ENCODE results near the gene SYNE2.

SYNE2 gene

DNA sequence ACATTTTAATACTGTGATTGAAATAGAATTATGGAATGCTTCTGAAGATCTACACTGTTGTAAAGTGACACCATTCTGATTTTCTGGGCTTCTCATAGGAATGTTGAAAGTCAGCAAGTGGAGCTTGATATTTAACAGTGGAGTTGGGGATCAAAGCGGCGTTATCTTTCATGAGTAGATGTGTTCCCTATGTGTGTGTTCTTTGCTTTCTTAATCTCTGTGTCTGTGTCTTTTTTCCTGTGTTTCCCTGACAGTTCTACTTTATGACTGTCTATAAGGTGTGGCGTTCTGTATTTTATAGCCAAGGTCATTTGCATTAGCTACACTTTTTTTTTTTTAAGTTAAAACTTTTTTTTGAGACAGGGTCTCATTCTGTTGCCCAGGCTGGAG, 24.7 kb downstream of the SYNE2 start:
- H3K27me3 ChIP-seq (ENCODE audit: low read depth, low read length) = no peaks in the 10 kb centered on the region

DNA sequence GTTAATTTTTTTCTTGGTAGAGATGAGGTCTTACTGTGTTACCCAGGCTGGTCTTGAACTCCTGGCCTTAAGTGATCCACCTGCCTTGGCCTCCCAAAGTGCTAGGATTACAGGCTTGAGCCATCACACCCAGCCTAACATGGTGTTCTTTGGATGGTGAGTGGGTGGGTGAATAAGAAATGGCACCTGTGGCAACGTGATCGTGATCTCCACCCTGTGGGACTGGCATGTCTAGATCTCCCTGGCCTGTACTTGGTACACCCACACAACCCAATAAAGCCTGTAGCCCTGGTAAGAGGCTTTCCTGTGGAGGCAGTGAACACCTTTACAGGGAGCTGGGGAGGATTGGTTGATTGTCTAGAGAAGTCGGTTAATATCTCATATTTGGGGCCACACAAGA, 25.2 kb downstream of the SYNE2 start:
- H3K4me3 ChIP-seq (ENCODE audit: low read depth in 1 of 2, low read length in 2 of 2) = no peak overlapping the region
- H3K27me3 ChIP-seq (ENCODE audit: low read depth, low read length) = no peaks in the 10 kb centered on the region
- no peaks in the 10 kb centered on the region for H3K36me3 ChIP-seq (ENCODE audit: control insufficient read depth in 1 of 2, insufficient read depth in 2 of 2, low read length in 2 of 2)
- no peaks in the 10 kb centered on the region for H3K9me3 ChIP-seq (ENCODE audit: control insufficient read depth in 1 of 2, low read length in 2 of 2)
- peaks cover 7 to 9% of the 10 kb centered on the region in 2 donors for H3K4me1 ChIP-seq (ENCODE audit: control insufficient read depth in 1 of 2, insufficient read depth in 2 of 2, low read length in 2 of 2)
- H3K27ac ChIP-seq (ENCODE audit: low read length) = no peak overlapping the region

More for the DNA sequence above, 24.7 kb downstream of the SYNE2 start:
- Histone ChIP-seq H3K36me3 (ENCODE audit: control insufficient read depth in 1 of 2, insufficient read depth in 2 of 2, low read length in 2 of 2) (no peaks in the 10 kb centered on the region), H3K9me3 (ENCODE audit: control insufficient read depth in 1 of 2, low read length in 2 of 2) (no peaks in the 10 kb centered on the region), H3K4me3 (ENCODE audit: low read depth in 1 of 2, low read length in 2 of 2) (no peak overlapping the region), H3K27ac (ENCODE audit: low read length) (peak overlapping the region; percentile 18), H3K4me1 (ENCODE audit: control insufficient read depth in 1 of 2, insufficient read depth in 2 of 2, low read length in 2 of 2) (peaks cover 7 to 9% of the 10 kb centered on the region in 2 donors)

DNA sequence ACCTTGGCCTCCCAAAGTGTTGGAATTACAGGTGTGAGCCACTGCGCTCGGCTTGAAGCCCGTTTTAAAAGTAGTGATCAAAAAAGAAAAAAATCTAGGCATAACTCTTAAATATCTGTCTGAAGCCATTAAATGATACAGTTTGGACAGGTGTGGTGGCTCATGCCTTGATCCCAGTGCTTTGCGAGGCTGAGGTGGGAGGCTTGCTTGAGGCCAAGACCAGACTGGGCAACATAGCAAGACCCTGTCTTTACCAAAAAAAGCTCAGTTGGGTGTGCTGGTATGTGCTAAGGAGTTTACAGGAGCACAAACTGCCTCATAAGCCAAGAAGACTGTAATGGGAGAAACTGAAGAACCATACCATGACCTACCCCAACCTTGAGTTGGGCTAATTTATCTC, 26.0 kb downstream of the SYNE2 start:
- no peaks in the 10 kb centered on the region for H3K36me3 ChIP-seq (ENCODE audit: control insufficient read depth in 1 of 2, insufficient read depth in 2 of 2, low read length in 2 of 2)
- peaks cover 7 to 9% of the 10 kb centered on the region in 2 donors for H3K4me1 ChIP-seq (ENCODE audit: control insufficient read depth in 1 of 2, insufficient read depth in 2 of 2, low read length in 2 of 2)
- peak overlapping the region; percentile 8 for H3K27ac ChIP-seq (ENCODE audit: low read length)
- H3K4me3 ChIP-seq (ENCODE audit: low read depth in 1 of 2, low read length in 2 of 2) = no peak overlapping the region
- H3K9me3 ChIP-seq (ENCODE audit: control insufficient read depth in 1 of 2, low read length in 2 of 2) = no peaks in the 10 kb centered on the region
- no peaks in the 10 kb centered on the region for H3K27me3 ChIP-seq (ENCODE audit: low read depth, low read length)

DNA sequence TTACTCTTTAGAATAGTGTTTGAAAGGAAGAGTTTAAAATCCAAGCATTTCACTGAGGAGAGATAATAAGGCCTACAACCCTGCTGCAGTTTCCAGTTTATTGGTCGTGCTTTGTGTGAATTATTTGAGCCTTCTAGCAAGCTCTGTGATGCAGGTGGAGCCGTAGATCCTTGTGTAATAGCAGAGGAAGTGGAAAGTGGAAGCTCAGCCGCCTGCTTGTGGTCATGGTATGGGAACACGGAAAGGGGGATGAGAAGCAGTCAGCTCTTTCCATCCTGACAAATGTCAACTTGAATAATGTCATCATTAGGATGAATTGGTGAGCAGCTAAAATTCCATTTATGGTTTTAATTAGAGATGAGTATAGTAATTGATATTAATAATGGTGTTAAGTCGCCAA, 29.1 kb downstream of the SYNE2 start:
- no peaks in the 10 kb centered on the region for H3K4me1 ChIP-seq (ENCODE audit: control insufficient read depth in 1 of 2, insufficient read depth in 2 of 2, low read length in 2 of 2)
- no peaks in the 10 kb centered on the region for H3K9me3 ChIP-seq (ENCODE audit: control insufficient read depth in 1 of 2, low read length in 2 of 2)
- no peaks in the 10 kb centered on the region for H3K27me3 ChIP-seq (ENCODE audit: low read depth, low read length)
- no peak overlapping the region for H3K27ac ChIP-seq (ENCODE audit: low read length)
- no peaks in the 10 kb centered on the region for H3K36me3 ChIP-seq (ENCODE audit: control insufficient read depth in 1 of 2, insufficient read depth in 2 of 2, low read length in 2 of 2)
- no peak overlapping the region for H3K4me3 ChIP-seq (ENCODE audit: low read depth in 1 of 2, low read length in 2 of 2)

DNA sequence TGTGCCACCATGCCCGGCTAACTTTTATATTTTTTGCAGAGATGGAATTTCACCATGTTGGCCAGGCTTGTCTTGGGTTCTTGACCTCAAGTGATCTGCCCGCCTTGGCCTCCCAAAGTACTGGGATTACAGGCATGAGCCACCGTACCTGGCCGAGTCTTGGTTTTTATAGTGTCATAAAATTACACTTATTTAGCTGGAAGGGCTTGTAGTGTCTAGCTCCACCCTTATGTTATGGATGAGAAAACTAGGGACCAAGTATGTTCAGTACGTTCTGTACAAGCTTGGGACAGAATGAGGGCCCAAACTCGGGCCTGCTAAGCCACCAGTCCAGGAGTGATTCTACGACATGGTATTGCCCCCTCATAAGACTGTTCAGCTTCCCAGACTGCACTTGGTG, 35.1 kb downstream of the SYNE2 start:
- Histone ChIP-seq H3K36me3 (ENCODE audit: control insufficient read depth in 1 of 2, insufficient read depth in 2 of 2, low read length in 2 of 2) (no peaks in the 10 kb centered on the region), H3K4me3 (ENCODE audit: low read depth in 1 of 2, low read length in 2 of 2) (no peak overlapping the region), H3K4me1 (ENCODE audit: control insufficient read depth in 1 of 2, insufficient read depth in 2 of 2, low read length in 2 of 2) (peaks cover 13 to 20% of the 10 kb centered on the region in 2 donors), H3K9me3 (ENCODE audit: control insufficient read depth in 1 of 2, low read length in 2 of 2) (no peaks in the 10 kb centered on the region), H3K27ac (ENCODE audit: low read length) (no peak overlapping the region), H3K27me3 (ENCODE audit: low read depth, low read length) (no peaks in the 10 kb centered on the region)

DNA sequence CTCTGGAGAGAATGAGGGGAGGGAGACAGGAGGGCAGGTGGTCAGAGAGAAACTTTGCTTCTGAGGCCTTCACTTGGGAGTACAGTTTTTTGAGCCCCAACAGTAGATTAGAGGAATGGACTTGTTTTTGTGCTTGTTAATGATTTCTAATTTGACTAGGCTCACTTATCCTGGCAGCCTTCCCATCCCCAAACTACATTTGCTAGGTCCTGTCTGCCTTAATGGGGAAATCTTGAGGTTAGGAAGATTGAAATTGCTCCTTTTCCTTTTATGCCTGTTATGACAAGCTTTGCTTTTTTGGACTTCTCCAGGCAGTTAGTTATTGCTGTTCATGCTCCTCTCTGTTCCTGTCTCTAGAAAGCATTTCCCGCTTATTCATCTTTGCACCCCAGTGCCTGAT, 37.7 kb downstream of the SYNE2 start:
- Histone ChIP-seq H3K27me3 (ENCODE audit: low read depth, low read length) (no peaks in the 10 kb centered on the region), H3K36me3 (ENCODE audit: control insufficient read depth in 1 of 2, insufficient read depth in 2 of 2, low read length in 2 of 2) (no peaks in the 10 kb centered on the region), H3K4me3 (ENCODE audit: low read depth in 1 of 2, low read length in 2 of 2) (no peak overlapping the region), H3K9me3 (ENCODE audit: control insufficient read depth in 1 of 2, low read length in 2 of 2) (no peaks in the 10 kb centered on the region), H3K27ac (ENCODE audit: low read length) (peak overlapping the region; percentile 3), H3K4me1 (ENCODE audit: control insufficient read depth in 1 of 2, insufficient read depth in 2 of 2, low read length in 2 of 2) (peaks cover 13 to 25% of the 10 kb centered on the region in 2 donors)

DNA sequence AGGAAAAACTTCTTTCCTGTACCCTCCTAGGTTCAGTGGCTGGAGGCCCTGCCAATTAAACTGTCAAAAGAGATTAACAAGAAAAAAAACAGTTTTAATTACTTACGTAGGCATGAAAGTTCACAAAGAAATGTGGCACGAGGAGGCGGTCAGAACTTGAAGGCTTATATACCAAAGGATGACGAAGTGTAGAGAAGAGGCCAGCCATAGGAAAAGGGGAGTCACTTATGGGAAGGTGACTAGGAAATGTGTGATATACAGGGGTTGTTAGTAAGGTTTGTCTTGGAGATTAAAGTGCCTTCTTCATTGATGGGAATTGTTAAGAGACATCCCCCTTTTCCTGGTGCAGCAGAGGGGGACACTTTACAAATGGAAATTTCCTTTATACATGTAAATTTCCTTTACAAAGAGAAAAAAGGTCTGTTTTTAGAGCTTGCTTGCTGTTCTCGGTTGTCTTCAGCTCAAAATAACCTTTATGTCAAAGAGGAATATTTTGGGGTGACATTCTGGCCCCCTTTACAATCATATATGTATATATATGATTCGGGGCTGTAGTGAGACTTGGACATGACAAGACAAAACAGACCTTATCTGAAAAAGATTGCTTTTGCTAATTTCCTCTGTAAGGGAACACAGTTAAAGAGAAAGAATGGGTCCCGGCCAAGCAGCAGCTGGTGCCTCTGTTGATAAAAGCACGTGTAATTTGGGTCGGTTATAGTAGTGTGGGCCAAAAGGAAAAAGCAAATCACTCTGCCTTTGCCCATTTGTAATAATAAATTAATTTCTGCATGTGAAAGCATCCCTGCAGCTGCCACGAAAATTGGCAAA, 38.6 kb downstream of the SYNE2 start:
- H3K36me3 ChIP-seq (ENCODE audit: control insufficient read depth in 1 of 2, insufficient read depth in 2 of 2, low read length in 2 of 2) = no peaks in the 10 kb centered on the region
- H3K27me3 ChIP-seq (ENCODE audit: low read depth, low read length) = no peaks in the 10 kb centered on the region
- no peak overlapping the region for H3K4me3 ChIP-seq (ENCODE audit: low read depth in 1 of 2, low read length in 2 of 2)
- no peaks in the 10 kb centered on the region for H3K9me3 ChIP-seq (ENCODE audit: control insufficient read depth in 1 of 2, low read length in 2 of 2)
- peak overlapping the region; percentile 62 for H3K27ac ChIP-seq (ENCODE audit: low read length)
- peaks cover 20 to 29% of the 10 kb centered on the region in 2 donors for H3K4me1 ChIP-seq (ENCODE audit: control insufficient read depth in 1 of 2, insufficient read depth in 2 of 2, low read length in 2 of 2)

DNA sequence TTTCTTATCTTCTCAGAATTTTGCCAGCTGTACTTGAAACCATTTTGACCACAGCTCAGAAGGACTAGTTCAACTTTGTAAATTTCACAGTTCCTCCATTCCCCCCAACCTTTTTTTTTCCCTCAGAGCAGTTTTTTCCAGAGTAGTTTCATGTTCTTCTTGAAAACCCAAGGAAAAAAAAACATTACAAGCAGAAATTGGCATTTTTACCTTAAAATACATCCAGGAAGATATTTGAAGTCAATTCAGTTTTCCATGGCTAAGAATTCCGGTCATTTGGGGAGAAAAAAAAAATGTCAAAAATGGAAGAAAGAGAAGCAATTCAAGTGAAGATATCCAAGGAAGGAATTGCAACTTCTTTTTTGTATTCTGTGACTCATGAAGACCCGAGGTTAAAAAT, 39.5 kb downstream of the SYNE2 start:
- Histone ChIP-seq H3K9me3 (ENCODE audit: control insufficient read depth in 1 of 2, low read length in 2 of 2) (no peaks in the 10 kb centered on the region), H3K36me3 (ENCODE audit: control insufficient read depth in 1 of 2, insufficient read depth in 2 of 2, low read length in 2 of 2) (no peaks in the 10 kb centered on the region), H3K27me3 (ENCODE audit: low read depth, low read length) (no peaks in the 10 kb centered on the region), H3K27ac (ENCODE audit: low read length) (peak overlapping the region; percentile 62), H3K4me3 (ENCODE audit: low read depth in 1 of 2, low read length in 2 of 2) (no peak overlapping the region), H3K4me1 (ENCODE audit: control insufficient read depth in 1 of 2, insufficient read depth in 2 of 2, low read length in 2 of 2) (peaks cover 21 to 29% of the 10 kb centered on the region in 2 donors)

DNA sequence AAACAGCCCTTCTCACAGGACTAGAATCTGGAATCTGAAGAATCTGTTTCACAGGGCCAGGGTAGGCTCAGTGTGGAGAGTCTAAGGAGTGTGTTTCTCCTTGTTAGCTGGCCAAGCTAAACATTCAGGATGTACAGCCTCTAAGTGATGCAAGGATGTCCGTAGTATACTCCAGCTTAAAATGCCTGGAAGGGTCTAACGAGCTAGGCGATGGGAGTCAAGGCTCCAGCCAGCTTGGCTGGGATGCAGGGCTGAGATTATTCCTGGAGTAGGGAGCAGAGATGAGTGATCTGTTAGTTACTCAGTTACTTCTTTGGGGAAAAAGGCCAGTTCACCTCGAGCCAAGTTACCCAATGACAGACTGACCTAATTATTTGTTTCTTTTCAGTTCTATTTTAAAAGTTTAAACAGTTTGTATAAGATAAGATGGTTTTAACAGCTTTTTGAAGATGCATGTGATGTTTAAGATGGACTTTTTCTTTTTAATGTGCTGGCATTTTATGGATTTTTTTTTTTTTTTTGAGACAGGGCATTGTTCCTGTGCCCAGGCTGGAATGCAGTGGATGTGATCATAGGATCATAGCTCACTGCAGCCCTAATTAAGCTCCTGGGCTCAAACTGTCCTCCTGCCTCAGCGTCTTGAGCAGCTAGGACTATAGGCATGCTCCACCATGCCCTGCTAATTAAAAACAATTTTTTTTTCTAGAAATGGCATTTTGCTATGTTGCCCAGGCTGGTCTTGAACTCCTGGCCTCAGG, 41.1 kb downstream of the SYNE2 start:
- Histone ChIP-seq H3K4me3 (ENCODE audit: low read depth in 1 of 2, low read length in 2 of 2) (no peak overlapping the region), H3K9me3 (ENCODE audit: control insufficient read depth in 1 of 2, low read length in 2 of 2) (no peaks in the 10 kb centered on the region), H3K36me3 (ENCODE audit: control insufficient read depth in 1 of 2, insufficient read depth in 2 of 2, low read length in 2 of 2) (no peaks in the 10 kb centered on the region), H3K27ac (ENCODE audit: low read length) (peak overlapping the region; percentile 4), H3K4me1 (ENCODE audit: control insufficient read depth in 1 of 2, insufficient read depth in 2 of 2, low read length in 2 of 2) (peaks cover 21 to 29% of the 10 kb centered on the region in 2 donors), H3K27me3 (ENCODE audit: low read depth, low read length) (no peaks in the 10 kb centered on the region)

DNA sequence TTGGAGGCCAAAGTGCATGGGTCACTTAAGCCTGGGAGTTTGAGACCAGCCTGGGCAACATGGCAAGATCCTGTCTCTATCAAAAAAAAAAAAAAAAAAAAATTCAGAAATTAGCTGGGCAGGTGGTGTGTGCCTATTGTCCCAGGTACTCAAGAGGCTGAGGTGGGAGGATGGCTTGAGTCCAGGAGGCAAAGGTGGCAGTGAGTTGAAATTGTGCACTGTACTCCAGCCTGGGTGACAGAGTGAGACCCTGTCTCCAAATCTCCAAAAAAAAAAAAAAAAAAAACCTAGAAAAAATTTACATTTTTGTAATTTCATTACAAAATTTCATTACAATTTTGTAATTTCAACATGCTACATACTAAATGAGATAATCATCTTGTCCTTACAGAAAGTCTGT, 42.7 kb downstream of the SYNE2 start:
- H3K27ac ChIP-seq (ENCODE audit: low read length) = peak overlapping the region; percentile 73
- no peak overlapping the region for H3K4me3 ChIP-seq (ENCODE audit: low read depth in 1 of 2, low read length in 2 of 2)
- H3K27me3 ChIP-seq (ENCODE audit: low read depth, low read length) = no peaks in the 10 kb centered on the region
- no peaks in the 10 kb centered on the region for H3K36me3 ChIP-seq (ENCODE audit: control insufficient read depth in 1 of 2, insufficient read depth in 2 of 2, low read length in 2 of 2)
- H3K9me3 ChIP-seq (ENCODE audit: control insufficient read depth in 1 of 2, low read length in 2 of 2) = no peaks in the 10 kb centered on the region
- H3K4me1 ChIP-seq (ENCODE audit: control insufficient read depth in 1 of 2, insufficient read depth in 2 of 2, low read length in 2 of 2) = peaks cover 21 to 29% of the 10 kb centered on the region in 2 donors

DNA sequence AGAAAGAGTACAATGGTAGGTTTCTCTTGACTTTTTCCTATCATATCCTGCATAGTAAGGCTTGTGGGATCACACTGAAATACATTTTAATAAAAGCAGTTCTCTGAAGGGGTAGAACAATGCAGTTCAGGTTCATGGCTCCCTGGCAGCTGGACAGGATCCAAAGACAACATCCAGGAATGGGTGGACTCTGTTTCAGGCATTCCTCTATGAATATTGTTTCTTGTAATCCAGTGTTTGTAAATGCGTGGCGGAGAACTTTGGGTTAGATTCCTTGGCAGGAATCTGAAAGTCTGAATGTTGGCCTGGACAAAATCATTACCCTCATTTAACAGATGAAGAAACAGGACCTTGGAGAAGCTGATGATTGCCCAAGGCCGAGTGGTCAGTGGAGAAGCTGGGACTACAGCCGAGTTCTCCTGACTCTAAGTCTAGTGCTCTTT, 43.5 kb downstream of the SYNE2 start:
- no peaks in the 10 kb centered on the region for H3K27me3 ChIP-seq (ENCODE audit: low read depth, low read length)

More for the DNA sequence above, 43.5 kb downstream of the SYNE2 start:
- peak overlapping the region; percentile 73 for H3K27ac ChIP-seq (ENCODE audit: low read length)
- peaks cover 19 to 27% of the 10 kb centered on the region in 2 donors for H3K4me1 ChIP-seq (ENCODE audit: control insufficient read depth in 1 of 2, insufficient read depth in 2 of 2, low read length in 2 of 2)
- H3K9me3 ChIP-seq (ENCODE audit: control insufficient read depth in 1 of 2, low read length in 2 of 2) = no peaks in the 10 kb centered on the region
- H3K4me3 ChIP-seq (ENCODE audit: low read depth in 1 of 2, low read length in 2 of 2) = peak overlapping the region in 1 of 2 donors; percentile 15
- H3K36me3 ChIP-seq (ENCODE audit: control insufficient read depth in 1 of 2, insufficient read depth in 2 of 2, low read length in 2 of 2) = no peaks in the 10 kb centered on the region

Data from muscle layer of duodenum (tissue), 2 donors.